ENCODE data around the gene INPP4B.

The INPP4B gene

DNA sequence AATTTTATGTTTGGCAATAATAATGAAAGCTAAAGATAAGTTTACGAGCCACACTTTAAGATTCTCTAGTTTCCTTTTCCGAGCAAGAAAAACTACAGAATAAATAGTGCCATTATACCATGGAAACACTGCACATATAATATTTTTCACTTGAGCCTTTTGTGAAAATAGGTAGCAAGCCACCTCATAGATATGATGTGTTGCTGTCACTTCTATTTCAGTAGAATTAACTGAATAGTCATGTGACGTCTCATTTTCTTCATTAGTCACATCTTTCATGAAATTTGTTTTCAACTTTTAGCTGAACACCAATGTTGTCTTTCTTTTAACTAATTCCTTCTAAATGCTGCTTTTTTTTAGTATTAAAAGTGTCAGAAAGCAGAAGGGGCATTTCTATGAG lies 574.3 kb downstream of the INPP4B start:
- no peak overlapping the region for H3K4me3 ChIP-seq (ENCODE audit: insufficient read depth, low read depth, low read length, poor library complexity, severe bottlenecking)
- H3K27ac ChIP-seq (ENCODE audit: insufficient read depth, low read length, poor library complexity, severe bottlenecking), result no peak overlapping the region
- H3K4me1 ChIP-seq (ENCODE audit: control insufficient read depth, insufficient read depth, low read length, poor library complexity, severe bottlenecking), result no peaks in the 10 kb centered on the region
- H3K27me3 ChIP-seq (replicated peaks; ENCODE audit: control insufficient read depth, insufficient read depth, low read length, poor library complexity, severe bottlenecking), result no peaks in the 10 kb centered on the region
- no peak for DNase-seq
- no peaks in the 10 kb centered on the region for H3K9me3 ChIP-seq (ENCODE audit: control insufficient read depth, low read length)
- peaks cover 8% of the 10 kb centered on the region for H3K36me3 ChIP-seq (ENCODE audit: control insufficient read depth, insufficient read depth, low read length)

- H3K4me3 ChIP-seq (ENCODE audit: insufficient read depth, low read depth, low read length, poor library complexity, severe bottlenecking), result no peak overlapping the region
- DNase-seq, result no peak
- H3K27ac ChIP-seq (ENCODE audit: insufficient read depth, low read length, poor library complexity, severe bottlenecking), result no peak overlapping the region
- no peaks in the 10 kb centered on the region for H3K27me3 ChIP-seq (replicated peaks; ENCODE audit: control insufficient read depth, insufficient read depth, low read length, poor library complexity, severe bottlenecking)
- no peaks in the 10 kb centered on the region for H3K9me3 ChIP-seq (ENCODE audit: control insufficient read depth, low read length)
- H3K4me1 ChIP-seq (ENCODE audit: control insufficient read depth, insufficient read depth, low read length, poor library complexity, severe bottlenecking), result peaks cover 8% of the 10 kb centered on the region
- H3K36me3 ChIP-seq (ENCODE audit: control insufficient read depth, insufficient read depth, low read length), result peaks cover 14% of the 10 kb centered on the region
Measured at GRCh38 chr4:142267101-142267500, 579.0 kb downstream of the INPP4B start.

DNA sequence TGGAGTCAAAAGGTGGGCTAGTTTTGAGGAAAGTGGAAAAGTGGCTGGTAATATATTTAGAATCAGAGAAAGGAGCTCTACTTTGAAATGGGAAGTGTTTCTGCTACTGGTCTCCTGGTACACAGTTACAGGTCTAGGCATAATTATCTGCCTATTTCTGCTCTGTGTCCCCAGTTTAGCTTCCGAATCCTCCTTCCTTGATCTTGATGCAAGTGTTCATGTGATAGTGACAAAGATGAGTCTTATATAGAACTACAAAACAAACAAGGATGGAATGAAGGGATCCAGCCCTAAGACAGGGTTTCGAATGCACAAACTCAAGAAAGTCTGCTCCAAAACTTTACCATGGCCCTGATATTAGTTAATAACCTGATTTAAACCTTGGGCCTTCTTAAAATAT lies 580.2 kb downstream of the INPP4B start:
- peak overlapping the region; percentile 17 for H3K27ac ChIP-seq (ENCODE audit: insufficient read depth, low read length, poor library complexity, severe bottlenecking)
- peaks cover 17% of the 10 kb centered on the region for H3K36me3 ChIP-seq (ENCODE audit: control insufficient read depth, insufficient read depth, low read length)
- no peaks in the 10 kb centered on the region for H3K27me3 ChIP-seq (replicated peaks; ENCODE audit: control insufficient read depth, insufficient read depth, low read length, poor library complexity, severe bottlenecking)
- DNase-seq, result no peak
- H3K4me1 ChIP-seq (ENCODE audit: control insufficient read depth, insufficient read depth, low read length, poor library complexity, severe bottlenecking), result peaks cover 8% of the 10 kb centered on the region
- no peaks in the 10 kb centered on the region for H3K9me3 ChIP-seq (ENCODE audit: control insufficient read depth, low read length)
- no peak overlapping the region for H3K4me3 ChIP-seq (ENCODE audit: insufficient read depth, low read depth, low read length, poor library complexity, severe bottlenecking)

DNA sequence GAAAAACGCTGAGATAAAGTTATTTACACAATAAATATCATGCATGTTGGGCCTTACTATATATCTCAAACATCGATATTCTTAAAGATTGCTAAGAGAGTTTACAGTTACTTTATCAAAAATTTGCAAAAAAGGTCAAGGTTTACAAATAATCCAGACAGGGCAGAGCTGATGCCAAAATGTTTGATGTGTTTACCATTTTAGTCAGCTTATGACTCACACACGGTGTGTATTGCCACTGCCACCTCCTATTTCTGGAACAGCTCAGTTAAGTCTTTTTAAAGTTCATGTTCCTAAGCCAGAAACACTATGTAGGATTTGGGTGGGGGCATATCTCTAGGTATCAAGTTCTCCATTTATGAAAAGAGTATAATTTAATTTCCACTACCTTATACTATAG lies 580.6 kb downstream of the INPP4B start:
- H3K36me3 ChIP-seq (ENCODE audit: control insufficient read depth, insufficient read depth, low read length), result peaks cover 19% of the 10 kb centered on the region
- peaks cover 8% of the 10 kb centered on the region for H3K4me1 ChIP-seq (ENCODE audit: control insufficient read depth, insufficient read depth, low read length, poor library complexity, severe bottlenecking)
- no peak for DNase-seq
- H3K9me3 ChIP-seq (ENCODE audit: control insufficient read depth, low read length), result no peaks in the 10 kb centered on the region
- peak overlapping the region; percentile 17 for H3K27ac ChIP-seq (ENCODE audit: insufficient read depth, low read length, poor library complexity, severe bottlenecking)
- no peak overlapping the region for H3K4me3 ChIP-seq (ENCODE audit: insufficient read depth, low read depth, low read length, poor library complexity, severe bottlenecking)
- H3K27me3 ChIP-seq (replicated peaks; ENCODE audit: control insufficient read depth, insufficient read depth, low read length, poor library complexity, severe bottlenecking), result no peaks in the 10 kb centered on the region

GRCh38 chr4:142264961-142265360 lies 581.1 kb downstream of the INPP4B start:
- peaks cover 8% of the 10 kb centered on the region for H3K4me1 ChIP-seq (ENCODE audit: control insufficient read depth, insufficient read depth, low read length, poor library complexity, severe bottlenecking)
- H3K27me3 ChIP-seq (replicated peaks; ENCODE audit: control insufficient read depth, insufficient read depth, low read length, poor library complexity, severe bottlenecking), result no peaks in the 10 kb centered on the region
- H3K9me3 ChIP-seq (ENCODE audit: control insufficient read depth, low read length), result no peaks in the 10 kb centered on the region
- no peak overlapping the region for H3K4me3 ChIP-seq (ENCODE audit: insufficient read depth, low read depth, low read length, poor library complexity, severe bottlenecking)
- H3K27ac ChIP-seq (ENCODE audit: insufficient read depth, low read length, poor library complexity, severe bottlenecking), result peak overlapping the region; percentile 41
- peaks cover 23% of the 10 kb centered on the region for H3K36me3 ChIP-seq (ENCODE audit: control insufficient read depth, insufficient read depth, low read length)
- DNase-seq, result no peak

DNA sequence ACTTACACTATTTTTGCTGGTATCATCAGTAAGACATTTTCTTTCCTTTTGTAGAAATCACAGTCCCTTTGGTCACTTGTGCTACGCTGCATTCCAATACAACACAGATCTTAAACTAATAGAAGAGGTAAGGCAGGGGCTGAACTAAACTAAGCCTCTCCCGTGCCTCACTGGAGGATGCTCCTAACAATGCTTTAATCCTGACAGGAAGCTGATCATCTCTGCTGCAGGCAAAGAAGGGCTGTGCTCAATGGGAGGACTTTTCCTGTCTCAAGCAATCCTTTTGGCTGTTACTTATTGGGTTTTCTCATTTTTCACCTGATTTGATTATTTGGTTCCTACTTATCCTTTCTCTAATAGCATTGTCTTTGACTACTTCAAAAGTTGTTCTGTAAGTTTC lies 583.1 kb downstream of the INPP4B start:
- Histone ChIP-seq H3K9me3 (ENCODE audit: control insufficient read depth, low read length) (no peaks in the 10 kb centered on the region), H3K36me3 (ENCODE audit: control insufficient read depth, insufficient read depth, low read length) (peaks cover 23% of the 10 kb centered on the region), H3K27me3 (replicated peaks; ENCODE audit: control insufficient read depth, insufficient read depth, low read length, poor library complexity, severe bottlenecking) (no peaks in the 10 kb centered on the region), H3K27ac (ENCODE audit: insufficient read depth, low read length, poor library complexity, severe bottlenecking) (no peak overlapping the region), H3K4me1 (ENCODE audit: control insufficient read depth, insufficient read depth, low read length, poor library complexity, severe bottlenecking) (peaks cover 8% of the 10 kb centered on the region), H3K4me3 (ENCODE audit: insufficient read depth, low read depth, low read length, poor library complexity, severe bottlenecking) (no peak overlapping the region)
- no peak for DNase-seq

GRCh38 chr4:142248946-142249345 lies 597.2 kb downstream of the INPP4B start:
- no peaks in the 10 kb centered on the region for H3K9me3 ChIP-seq (ENCODE audit: control insufficient read depth, low read length)
- no peaks in the 10 kb centered on the region for H3K4me1 ChIP-seq (ENCODE audit: control insufficient read depth, insufficient read depth, low read length, poor library complexity, severe bottlenecking)
- H3K4me3 ChIP-seq (ENCODE audit: insufficient read depth, low read depth, low read length, poor library complexity, severe bottlenecking), result no peak overlapping the region
- no peak for DNase-seq
- H3K36me3 ChIP-seq (ENCODE audit: control insufficient read depth, insufficient read depth, low read length), result peaks cover 9% of the 10 kb centered on the region
- H3K27me3 ChIP-seq (replicated peaks; ENCODE audit: control insufficient read depth, insufficient read depth, low read length, poor library complexity, severe bottlenecking), result no peaks in the 10 kb centered on the region
- no peak overlapping the region for H3K27ac ChIP-seq (ENCODE audit: insufficient read depth, low read length, poor library complexity, severe bottlenecking)

- H3K27me3 ChIP-seq (replicated peaks; ENCODE audit: control insufficient read depth, insufficient read depth, low read length, poor library complexity, severe bottlenecking), result no peaks in the 10 kb centered on the region
- no peak overlapping the region for H3K4me3 ChIP-seq (ENCODE audit: insufficient read depth, low read depth, low read length, poor library complexity, severe bottlenecking)
- no peaks in the 10 kb centered on the region for H3K36me3 ChIP-seq (ENCODE audit: control insufficient read depth, insufficient read depth, low read length)
- no peaks in the 10 kb centered on the region for H3K9me3 ChIP-seq (ENCODE audit: control insufficient read depth, low read length)
- no peak overlapping the region for H3K27ac ChIP-seq (ENCODE audit: insufficient read depth, low read length, poor library complexity, severe bottlenecking)
- no peaks in the 10 kb centered on the region for H3K4me1 ChIP-seq (ENCODE audit: control insufficient read depth, insufficient read depth, low read length, poor library complexity, severe bottlenecking)
- DNase-seq, result no peak
Measured at GRCh38 chr4:142243255-142243654, 602.8 kb downstream of the INPP4B start.

GRCh38 chr4:142242156-142242555 lies 603.9 kb downstream of the INPP4B start:
- Histone ChIP-seq H3K4me3 (ENCODE audit: insufficient read depth, low read depth, low read length, poor library complexity, severe bottlenecking) (no peak overlapping the region), H3K27ac (ENCODE audit: insufficient read depth, low read length, poor library complexity, severe bottlenecking) (no peak overlapping the region), H3K4me1 (ENCODE audit: control insufficient read depth, insufficient read depth, low read length, poor library complexity, severe bottlenecking) (no peaks in the 10 kb centered on the region), H3K9me3 (ENCODE audit: control insufficient read depth, low read length) (no peaks in the 10 kb centered on the region), H3K36me3 (ENCODE audit: control insufficient read depth, insufficient read depth, low read length) (peaks cover 4% of the 10 kb centered on the region), H3K27me3 (replicated peaks; ENCODE audit: control insufficient read depth, insufficient read depth, low read length, poor library complexity, severe bottlenecking) (no peaks in the 10 kb centered on the region)
- DNase-seq, result no peak

DNA sequence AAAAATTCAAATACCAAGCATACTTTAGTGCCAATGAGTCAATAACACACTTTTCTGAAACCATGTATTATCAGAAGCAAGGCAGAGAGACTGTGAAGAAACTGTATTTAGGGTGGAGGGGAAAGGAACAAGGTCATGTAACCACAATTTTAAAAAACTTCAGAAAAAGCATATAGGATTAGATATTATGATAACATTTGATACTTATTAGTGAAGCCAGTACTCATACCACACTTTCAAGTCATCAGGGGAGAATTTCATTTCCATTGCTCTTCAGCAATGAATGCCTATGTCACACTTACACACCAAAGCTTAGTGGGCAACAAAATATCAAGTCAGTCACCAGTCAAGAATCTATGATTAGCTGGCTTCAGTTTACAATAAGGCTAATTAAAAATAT lies 607.5 kb downstream of the INPP4B start:
- peaks cover 18% of the 10 kb centered on the region for H3K36me3 ChIP-seq (ENCODE audit: control insufficient read depth, insufficient read depth, low read length)
- H3K27ac ChIP-seq (ENCODE audit: insufficient read depth, low read length, poor library complexity, severe bottlenecking), result no peak overlapping the region
- no peak for DNase-seq
- H3K9me3 ChIP-seq (ENCODE audit: control insufficient read depth, low read length), result no peaks in the 10 kb centered on the region
- H3K4me1 ChIP-seq (ENCODE audit: control insufficient read depth, insufficient read depth, low read length, poor library complexity, severe bottlenecking), result no peaks in the 10 kb centered on the region
- H3K27me3 ChIP-seq (replicated peaks; ENCODE audit: control insufficient read depth, insufficient read depth, low read length, poor library complexity, severe bottlenecking), result no peaks in the 10 kb centered on the region
- H3K4me3 ChIP-seq (ENCODE audit: insufficient read depth, low read depth, low read length, poor library complexity, severe bottlenecking), result no peak overlapping the region

- H3K4me3 ChIP-seq (ENCODE audit: insufficient read depth, low read depth, low read length, poor library complexity, severe bottlenecking), result no peak overlapping the region
- no peaks in the 10 kb centered on the region for H3K9me3 ChIP-seq (ENCODE audit: control insufficient read depth, low read length)
- H3K27me3 ChIP-seq (replicated peaks; ENCODE audit: control insufficient read depth, insufficient read depth, low read length, poor library complexity, severe bottlenecking), result no peaks in the 10 kb centered on the region
- no peak overlapping the region for H3K27ac ChIP-seq (ENCODE audit: insufficient read depth, low read length, poor library complexity, severe bottlenecking)
- no peaks in the 10 kb centered on the region for H3K4me1 ChIP-seq (ENCODE audit: control insufficient read depth, insufficient read depth, low read length, poor library complexity, severe bottlenecking)
- H3K36me3 ChIP-seq (ENCODE audit: control insufficient read depth, insufficient read depth, low read length), result peaks cover 23% of the 10 kb centered on the region
- no peak for DNase-seq
Measured at GRCh38 chr4:142236268-142236667, 609.8 kb downstream of the INPP4B start.

Measured in effector memory CD4-positive, alpha-beta T cell (primary cell).